ENCODE data around the gene RAB4B. TPM values are rescaled to one million over a fixed set of nuclear protein-coding genes. Genes with fewer than 3 reads are reported as not detected.
A peak's percentile ranks its signal among the peaks of the same experiment; 100 is the strongest.
"Not testable (repeated sequence)": the region's sequence is repeated elsewhere in the genome, so short reads cannot be mapped to it uniquely, and the experiment has no call there.

Gene RAB4B
- total RNA-seq, 1 donor from 2014 or later: 23.6 TPM

DNA sequence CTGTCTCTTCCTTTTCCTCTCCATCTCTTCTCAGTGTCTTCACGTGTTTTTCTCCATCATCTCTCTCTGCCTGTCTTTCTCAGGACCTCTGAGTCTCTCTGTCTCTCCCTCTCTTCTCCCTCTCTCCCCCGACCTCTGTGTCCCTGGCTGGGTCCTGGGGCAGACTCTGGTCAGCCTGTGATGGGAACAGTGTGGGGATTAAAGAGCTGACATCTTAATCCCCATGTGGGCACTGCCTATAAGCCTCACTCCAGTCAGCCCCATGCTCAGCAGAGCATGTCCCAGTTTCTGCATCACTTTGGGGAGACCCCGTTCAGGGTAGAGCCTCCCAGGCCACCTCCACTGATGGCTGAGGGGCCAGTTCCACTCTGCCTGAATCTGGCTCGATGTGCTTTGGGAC, 37.2 kb downstream of the RAB4B start:
- no peak overlapping the region for H3K4me3 ChIP-seq (ENCODE audit: low read depth, low read length)
- TF ChIP-seq, protein P1, sequence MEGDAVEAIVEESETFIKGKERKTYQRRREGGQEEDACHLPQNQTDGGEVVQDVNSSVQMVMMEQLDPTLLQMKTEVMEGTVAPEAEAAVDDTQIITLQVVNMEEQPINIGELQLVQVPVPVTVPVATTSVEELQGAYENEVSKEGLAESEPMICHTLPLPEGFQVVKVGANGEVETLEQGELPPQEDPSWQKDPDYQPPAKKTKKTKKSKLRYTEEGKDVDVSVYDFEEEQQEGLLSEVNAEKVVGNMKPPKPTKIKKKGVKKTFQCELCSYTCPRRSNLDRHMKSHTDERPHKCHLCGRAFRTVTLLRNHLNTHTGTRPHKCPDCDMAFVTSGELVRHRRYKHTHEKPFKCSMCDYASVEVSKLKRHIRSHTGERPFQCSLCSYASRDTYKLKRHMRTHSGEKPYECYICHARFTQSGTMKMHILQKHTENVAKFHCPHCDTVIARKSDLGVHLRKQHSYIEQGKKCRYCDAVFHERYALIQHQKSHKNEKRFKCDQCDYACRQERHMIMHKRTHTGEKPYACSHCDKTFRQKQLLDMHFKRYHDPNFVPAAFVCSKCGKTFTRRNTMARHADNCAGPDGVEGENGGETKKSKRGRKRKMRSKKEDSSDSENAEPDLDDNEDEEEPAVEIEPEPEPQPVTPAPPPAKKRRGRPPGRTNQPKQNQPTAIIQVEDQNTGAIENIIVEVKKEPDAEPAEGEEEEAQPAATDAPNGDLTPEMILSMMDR (conservative IDR thresholded peaks at IDR 0.05; ENCODE audit: low read depth, low read length): no peak
- no peak for DNase-seq (ENCODE audit: low read depth)

DNA sequence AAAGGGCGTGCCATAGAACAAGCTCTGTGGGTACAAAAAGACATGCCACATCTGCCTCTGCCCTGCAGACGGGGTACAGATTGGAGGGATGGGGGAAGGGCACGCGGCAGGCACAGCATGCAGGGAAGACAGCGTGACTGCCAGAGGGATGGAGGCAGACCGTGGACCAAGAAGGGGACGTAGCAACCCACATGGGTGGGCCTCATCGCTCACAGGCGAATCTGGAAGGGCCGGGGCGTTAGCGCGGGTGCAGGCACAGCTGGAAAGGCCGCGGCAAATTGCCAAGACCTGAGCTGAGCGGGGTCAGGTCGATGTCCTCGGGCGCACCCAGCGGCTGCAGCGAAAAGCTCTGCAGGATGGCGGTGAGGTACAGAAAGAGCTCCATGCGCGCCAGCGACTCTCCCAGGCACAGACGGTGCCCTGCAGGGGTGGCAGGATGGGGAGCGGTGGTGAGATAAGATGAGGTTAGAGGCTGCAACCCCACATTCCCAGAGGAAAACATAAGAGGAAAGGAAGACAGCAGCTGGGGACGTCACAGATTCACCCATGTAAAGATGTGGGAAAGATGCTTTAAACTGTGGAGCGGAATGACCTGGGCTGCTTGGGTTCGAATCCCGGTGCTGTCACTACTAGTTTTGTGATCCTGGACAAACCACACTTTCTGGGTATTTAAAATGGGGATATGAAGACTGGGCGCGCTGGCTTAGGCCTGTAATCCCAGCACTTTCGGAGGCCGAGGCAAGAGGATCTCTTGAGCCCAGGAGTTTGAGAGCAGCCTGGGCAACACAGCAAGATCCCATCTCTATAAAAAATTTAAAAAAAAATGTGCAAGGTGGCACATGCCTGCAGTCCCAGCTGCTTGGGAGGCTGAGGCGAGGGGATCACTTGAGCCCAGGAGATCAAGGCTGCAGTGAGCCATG, 40.7 kb downstream of the RAB4B start:
- TF ChIP-seq, protein P1 (conservative IDR thresholded peaks at IDR 0.05; ENCODE audit: low read depth, low read length): peak; percentile 24
- DNase-seq (ENCODE audit: low read depth): not testable (repeated sequence)
- H3K4me3 ChIP-seq (ENCODE audit: low read depth, low read length): peak overlapping the region; percentile 12

DNA sequence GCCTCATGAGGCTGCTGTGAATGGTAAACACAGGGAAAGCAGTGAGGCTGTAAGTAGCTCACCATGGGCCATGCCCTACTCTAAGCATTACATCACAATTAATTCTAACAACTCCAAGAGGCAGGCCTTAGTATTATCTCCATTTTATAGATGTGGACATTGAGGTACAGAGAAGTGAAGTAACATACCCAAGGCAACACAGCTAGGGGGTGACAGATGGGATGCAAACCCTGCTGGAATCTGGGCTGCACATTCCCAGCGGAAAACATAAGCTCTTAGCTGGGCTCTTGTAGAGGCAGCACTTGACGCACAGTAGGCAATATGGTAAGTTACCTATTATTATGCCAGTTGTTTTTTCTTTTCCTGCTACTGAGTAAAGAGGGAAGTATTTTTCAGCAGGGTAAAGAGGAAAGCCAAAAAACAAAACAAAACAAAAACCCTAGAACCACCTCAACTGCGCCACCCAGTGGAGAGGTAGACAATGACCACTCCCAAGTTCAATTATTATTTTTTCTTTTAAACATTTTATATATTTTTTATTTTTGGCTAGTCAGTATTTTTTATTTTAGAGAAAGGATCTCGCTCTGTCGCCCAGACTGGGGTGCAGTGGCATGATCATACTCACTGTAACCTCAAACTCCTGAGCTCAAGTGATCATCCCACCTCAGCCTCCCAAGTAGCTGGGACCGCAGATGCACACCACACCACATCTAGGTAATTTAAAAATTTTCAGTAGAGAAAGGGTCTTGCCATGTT, 41.6 kb downstream of the RAB4B start:
- not testable (repeated sequence) for H3K4me3 ChIP-seq (ENCODE audit: low read depth, low read length); DNase-seq (ENCODE audit: low read depth)
- TF ChIP-seq, protein P1 (conservative IDR thresholded peaks at IDR 0.05; ENCODE audit: low read depth, low read length): peak; percentile 70

DNA sequence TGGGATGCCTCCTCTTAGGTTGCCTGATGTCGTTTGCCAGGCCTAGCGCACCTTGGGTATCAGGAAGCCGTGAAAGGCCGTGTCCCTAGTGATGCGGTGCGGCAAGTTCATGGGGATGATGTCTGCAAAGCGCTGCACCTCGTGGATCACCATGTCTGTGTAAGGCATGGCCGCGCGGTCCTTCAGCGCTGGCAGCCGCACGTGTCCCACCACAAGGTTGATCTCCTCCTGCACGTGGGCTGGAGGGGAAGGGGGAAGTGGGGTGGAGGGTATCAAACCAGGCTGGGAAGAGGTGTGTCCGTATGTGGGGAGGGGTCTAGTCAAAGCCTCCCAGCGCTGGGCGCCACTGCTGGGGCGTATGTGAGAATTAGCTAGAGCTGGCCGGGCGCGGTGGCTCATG, 44.1 kb downstream of the RAB4B start:
- H3K4me3 ChIP-seq (ENCODE audit: low read depth, low read length): no peak overlapping the region
- TF ChIP-seq, protein P1 (conservative IDR thresholded peaks at IDR 0.05; ENCODE audit: low read depth, low read length): no peak
- no peak for DNase-seq (ENCODE audit: low read depth)

DNA sequence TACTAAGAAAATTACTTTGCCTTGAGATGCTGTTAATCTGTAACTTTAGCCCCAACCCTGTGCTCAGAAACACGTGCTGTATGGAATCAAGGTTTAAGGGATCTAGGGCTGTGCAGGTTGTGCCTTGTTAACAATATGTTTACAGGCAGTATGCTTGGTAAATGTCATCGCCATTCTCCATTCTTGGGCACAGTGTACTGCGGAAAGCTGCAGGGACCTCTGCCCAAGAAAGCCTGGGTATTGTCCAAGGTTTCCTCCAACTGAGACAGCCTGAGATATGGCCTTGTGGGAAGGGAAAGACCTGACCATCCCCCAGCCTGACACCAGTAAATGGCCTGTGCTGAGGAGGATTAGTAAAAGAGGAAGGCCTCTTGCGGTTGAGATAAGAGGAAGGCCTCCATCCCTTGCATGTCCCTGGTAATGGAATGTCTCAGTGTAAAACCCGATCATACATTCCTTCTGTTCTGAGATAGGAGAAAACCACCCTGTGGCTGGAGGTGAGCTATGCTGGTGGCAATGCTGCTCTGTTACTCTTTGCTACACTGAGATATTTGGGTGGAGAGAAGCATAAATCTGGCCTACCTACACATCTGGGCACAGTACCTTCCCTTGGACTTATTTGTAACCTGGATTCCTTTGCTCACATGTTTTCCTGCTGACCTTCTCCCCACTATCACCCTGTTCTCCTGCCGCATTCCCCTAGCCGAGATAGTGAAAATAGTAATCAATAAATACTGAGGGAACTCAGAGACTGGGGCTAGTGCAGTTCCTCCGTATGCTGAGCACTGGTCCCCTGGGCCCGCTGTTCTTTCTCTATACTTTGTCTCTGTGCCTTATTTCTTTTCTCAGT, 44.9 kb downstream of the RAB4B start:
- DNase-seq (ENCODE audit: low read depth); H3K4me3 ChIP-seq (ENCODE audit: low read depth, low read length): not testable (repeated sequence)

- not testable (repeated sequence) for H3K4me3 ChIP-seq (ENCODE audit: low read depth, low read length); DNase-seq (ENCODE audit: low read depth)
Measured at GRCh38 chr19:40824916-40825315, 46.9 kb downstream of the RAB4B start.

DNA sequence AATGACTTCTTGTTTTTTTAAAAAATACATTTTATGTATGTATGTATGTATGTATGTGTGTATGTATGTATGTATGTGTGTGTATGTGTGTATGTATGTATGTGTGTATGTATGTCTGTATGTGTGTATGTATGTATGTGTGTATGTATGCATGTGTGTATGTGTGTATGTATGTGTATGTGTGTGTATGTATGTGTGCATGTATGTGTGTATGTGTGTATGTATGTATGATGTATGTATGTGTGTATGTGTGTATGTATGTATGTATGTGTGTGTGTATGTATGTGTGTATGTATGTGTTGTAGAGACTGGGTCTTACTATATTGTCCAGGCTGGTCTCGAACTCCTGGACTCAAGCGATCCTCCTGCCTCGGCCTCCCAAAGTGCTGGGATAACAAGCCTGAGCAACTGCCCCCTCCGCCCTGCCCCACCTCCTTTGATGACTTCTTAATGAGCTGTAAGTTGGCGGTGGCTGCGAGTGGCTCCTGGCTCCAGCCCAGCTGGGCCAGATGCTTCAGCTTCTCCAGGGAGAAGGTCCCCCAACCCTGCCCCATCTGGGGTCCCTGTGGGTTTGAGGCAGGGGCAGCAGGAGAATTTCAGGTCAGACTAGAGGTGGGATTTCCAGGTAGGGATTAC, 47.5 kb downstream of the RAB4B start:
- not testable (repeated sequence) for H3K4me3 ChIP-seq (ENCODE audit: low read depth, low read length); DNase-seq (ENCODE audit: low read depth)

GRCh38 chr19:40826312-40826698, 48.3 kb downstream of the RAB4B start:
- not testable (repeated sequence) for DNase-seq (ENCODE audit: low read depth); H3K4me3 ChIP-seq (ENCODE audit: low read depth, low read length)

DNA sequence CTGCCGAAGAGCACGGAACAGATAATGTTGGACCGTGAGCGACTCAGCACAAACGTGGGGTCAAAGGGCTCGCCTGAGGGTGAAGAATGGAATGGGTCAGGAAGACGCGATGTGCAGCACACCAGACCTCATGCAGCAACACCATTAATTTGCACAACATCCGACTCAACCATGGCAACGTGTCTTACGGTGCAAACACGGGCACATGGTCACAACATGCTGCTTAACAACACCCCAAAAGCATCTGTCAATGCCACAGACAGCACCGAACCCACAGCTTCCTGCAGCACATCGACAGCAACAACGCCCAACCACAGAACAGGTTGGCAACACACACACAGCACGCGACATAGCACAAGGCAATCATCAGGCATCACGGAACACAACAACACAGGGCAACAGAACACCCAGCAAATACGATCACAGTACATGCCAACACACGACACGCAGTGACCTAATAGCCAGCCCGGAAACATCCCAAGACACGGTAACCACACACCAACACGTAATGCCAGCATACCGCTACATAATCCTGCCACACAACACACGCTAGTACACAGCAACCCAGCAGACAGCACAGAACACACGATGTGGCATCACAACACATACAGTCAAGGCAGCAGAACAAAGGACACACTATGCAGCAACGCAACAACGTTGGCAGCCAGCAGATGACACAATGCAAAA, 48.8 kb downstream of the RAB4B start:
- not testable (repeated sequence) for H3K4me3 ChIP-seq (ENCODE audit: low read depth, low read length); DNase-seq (ENCODE audit: low read depth)
